ENCODE measurements around the gene ENHO. TPM values are rescaled to one million over a fixed set of nuclear protein-coding genes. Genes with fewer than 3 reads are reported as not detected.

Gene ENHO
- total and polyA plus RNA-seq, 2 experiments from 2014 or later = 13.8 to 19.7 TPM

- Mint-ChIP-seq H3K27me3 (ENCODE audit: insufficient read depth, low read depth, poor library complexity) (peaks cover 25% of the 10 kb centered on the region), H3K36me3 (ENCODE audit: low read depth) (no peaks in the 10 kb centered on the region; the same call in 2 of the 3 replicates), H3K27ac (no peak overlapping the region), H3K4me1 (peaks cover 45% of the 10 kb centered on the region), H3K4me3 (no peak overlapping the region), H3K9me3 (no peaks in the 10 kb centered on the region; the same call in 2 of the 3 replicates)
- Histone ChIP-seq H3K4me1 (ENCODE audit: insufficient read depth) (peaks cover 19% of the 10 kb centered on the region), H3F3A (replicated peaks; ENCODE audit: low read depth) (no peaks in the 10 kb centered on the region), H3K36me3 (ENCODE audit: insufficient read depth) (no peaks in the 10 kb centered on the region), H4K20me1 (replicated peaks; ENCODE audit: insufficient read depth) (no peaks in the 10 kb centered on the region), H3K27me3 (ENCODE audit: insufficient read depth) (peaks cover 6% of the 10 kb centered on the region), H3K27ac (ENCODE audit: low read depth) (no peak overlapping the region), H3K4me2 (no peak overlapping the region), H3K9me2 (ENCODE audit: insufficient read depth) (no peaks in the 10 kb centered on the region), H3K4me3 (no peak overlapping the region), H3K79me2 (replicated peaks; ENCODE audit: insufficient read depth) (no peaks in the 10 kb centered on the region), H2AFZ (no peak overlapping the region; the same call in 1 of the 2 replicates)
- no peak for TF ChIP-seq EZH2phosphoT487 (IDR thresholded peaks at IDR 0.05; ENCODE audit: unreplicated experiment)
- TF ChIP-seq EZH2 (IDR thresholded peaks at IDR 0.05; ENCODE audit: low read depth, unreplicated experiment) = no peak
- TF ChIP-seq, protein P1, sequence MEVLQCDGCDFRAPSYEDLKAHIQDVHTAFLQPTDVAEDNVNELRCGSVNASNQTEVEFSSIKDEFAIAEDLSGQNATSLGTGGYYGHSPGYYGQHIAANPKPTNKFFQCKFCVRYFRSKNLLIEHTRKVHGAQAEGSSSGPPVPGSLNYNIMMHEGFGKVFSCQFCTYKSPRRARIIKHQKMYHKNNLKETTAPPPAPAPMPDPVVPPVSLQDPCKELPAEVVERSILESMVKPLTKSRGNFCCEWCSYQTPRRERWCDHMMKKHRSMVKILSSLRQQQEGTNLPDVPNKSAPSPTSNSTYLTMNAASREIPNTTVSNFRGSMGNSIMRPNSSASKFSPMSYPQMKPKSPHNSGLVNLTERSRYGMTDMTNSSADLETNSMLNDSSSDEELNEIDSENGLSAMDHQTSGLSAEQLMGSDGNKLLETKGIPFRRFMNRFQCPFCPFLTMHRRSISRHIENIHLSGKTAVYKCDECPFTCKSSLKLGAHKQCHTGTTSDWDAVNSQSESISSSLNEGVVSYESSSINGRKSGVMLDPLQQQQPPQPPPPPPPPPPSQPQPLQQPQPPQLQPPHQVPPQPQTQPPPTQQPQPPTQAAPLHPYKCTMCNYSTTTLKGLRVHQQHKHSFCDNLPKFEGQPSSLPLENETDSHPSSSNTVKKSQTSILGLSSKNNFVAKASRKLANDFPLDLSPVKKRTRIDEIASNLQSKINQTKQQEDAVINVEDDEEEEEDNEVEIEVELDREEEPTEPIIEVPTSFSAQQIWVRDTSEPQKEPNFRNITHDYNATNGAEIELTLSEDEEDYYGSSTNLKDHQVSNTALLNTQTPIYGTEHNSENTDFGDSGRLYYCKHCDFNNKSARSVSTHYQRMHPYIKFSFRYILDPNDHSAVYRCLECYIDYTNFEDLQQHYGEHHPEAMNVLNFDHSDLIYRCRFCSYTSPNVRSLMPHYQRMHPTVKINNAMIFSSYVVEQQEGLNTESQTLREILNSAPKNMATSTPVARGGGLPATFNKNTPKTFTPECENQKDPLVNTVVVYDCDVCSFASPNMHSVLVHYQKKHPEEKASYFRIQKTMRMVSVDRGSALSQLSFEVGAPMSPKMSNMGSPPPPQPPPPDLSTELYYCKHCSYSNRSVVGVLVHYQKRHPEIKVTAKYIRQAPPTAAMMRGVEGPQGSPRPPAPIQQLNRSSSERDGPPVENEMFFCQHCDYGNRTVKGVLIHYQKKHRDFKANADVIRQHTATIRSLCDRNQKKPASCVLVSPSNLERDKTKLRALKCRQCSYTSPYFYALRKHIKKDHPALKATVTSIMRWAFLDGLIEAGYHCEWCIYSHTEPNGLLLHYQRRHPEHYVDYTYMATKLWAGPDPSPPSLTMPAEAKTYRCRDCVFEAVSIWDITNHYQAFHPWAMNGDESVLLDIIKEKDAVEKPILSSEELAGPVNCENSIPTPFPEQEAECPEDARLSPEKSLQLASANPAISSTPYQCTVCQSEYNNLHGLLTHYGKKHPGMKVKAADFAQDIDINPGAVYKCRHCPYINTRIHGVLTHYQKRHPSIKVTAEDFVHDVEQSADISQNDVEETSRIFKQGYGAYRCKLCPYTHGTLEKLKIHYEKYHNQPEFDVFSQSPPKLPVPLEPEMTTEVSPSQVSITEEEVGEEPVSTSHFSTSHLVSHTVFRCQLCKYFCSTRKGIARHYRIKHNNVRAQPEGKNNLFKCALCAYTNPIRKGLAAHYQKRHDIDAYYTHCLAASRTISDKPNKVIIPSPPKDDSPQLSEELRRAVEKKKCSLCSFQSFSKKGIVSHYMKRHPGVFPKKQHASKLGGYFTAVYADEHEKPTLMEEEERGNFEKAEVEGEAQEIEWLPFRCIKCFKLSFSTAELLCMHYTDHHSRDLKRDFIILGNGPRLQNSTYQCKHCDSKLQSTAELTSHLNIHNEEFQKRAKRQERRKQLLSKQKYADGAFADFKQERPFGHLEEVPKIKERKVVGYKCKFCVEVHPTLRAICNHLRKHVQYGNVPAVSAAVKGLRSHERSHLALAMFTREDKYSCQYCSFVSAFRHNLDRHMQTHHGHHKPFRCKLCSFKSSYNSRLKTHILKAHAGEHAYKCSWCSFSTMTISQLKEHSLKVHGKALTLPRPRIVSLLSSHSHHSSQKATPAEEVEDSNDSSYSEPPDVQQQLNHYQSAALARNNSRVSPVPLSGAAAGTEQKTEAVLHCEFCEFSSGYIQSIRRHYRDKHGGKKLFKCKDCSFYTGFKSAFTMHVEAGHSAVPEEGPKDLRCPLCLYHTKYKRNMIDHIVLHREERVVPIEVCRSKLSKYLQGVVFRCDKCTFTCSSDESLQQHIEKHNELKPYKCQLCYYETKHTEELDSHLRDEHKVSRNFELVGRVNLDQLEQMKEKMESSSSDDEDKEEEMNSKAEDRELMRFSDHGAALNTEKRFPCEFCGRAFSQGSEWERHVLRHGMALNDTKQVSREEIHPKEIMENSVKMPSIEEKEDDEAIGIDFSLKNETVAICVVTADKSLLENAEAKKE (CRISPR knock-in tag; IDR thresholded peaks at IDR 0.05) = no peak
- TF ChIP-seq ZNF331 (CRISPR knock-in tag; IDR thresholded peaks at IDR 0.05; ENCODE audit: low read depth) = no peak
- no peak for TF ChIP-seq JUNB (IDR thresholded peaks at IDR 0.05; ENCODE audit: unreplicated experiment)
- TF ChIP-seq CTCF (conservative IDR thresholded peaks at IDR 0.05; ENCODE audit: low read depth in 2 of 2) = no peak
- no peak for TF ChIP-seq CREB1 (CRISPR knock-in tag; IDR thresholded peaks at IDR 0.05; ENCODE audit: low read depth)
- no peak for TF ChIP-seq NANOG (IDR thresholded peaks at IDR 0.05; ENCODE audit: borderline replicate concordance)
- TF ChIP-seq, protein P2, sequence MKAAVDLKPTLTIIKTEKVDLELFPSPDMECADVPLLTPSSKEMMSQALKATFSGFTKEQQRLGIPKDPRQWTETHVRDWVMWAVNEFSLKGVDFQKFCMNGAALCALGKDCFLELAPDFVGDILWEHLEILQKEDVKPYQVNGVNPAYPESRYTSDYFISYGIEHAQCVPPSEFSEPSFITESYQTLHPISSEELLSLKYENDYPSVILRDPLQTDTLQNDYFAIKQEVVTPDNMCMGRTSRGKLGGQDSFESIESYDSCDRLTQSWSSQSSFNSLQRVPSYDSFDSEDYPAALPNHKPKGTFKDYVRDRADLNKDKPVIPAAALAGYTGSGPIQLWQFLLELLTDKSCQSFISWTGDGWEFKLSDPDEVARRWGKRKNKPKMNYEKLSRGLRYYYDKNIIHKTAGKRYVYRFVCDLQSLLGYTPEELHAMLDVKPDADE (IDR thresholded peaks at IDR 0.05) = no peak
- TF ChIP-seq STAT1 (IDR thresholded peaks at IDR 0.05; ENCODE audit: unreplicated experiment) = no peak
- no peak for TF ChIP-seq ZNF114 (CRISPR knock-in tag; IDR thresholded peaks at IDR 0.05)
- no peak for TF ChIP-seq POLR2AphosphoS5 (IDR thresholded peaks at IDR 0.05; ENCODE audit: low read depth)
- TF ChIP-seq REST (IDR thresholded peaks at IDR 0.05; ENCODE audit: unreplicated experiment) = no peak
- DNase-seq (ENCODE audit: low spot score) (no peak), ATAC-seq (no peak)
These were observed 48.2 kb upstream of the ENHO start for GRCh38 chr9:34570809-34571480.

Measured in GM23338 (cell line).